HG02852 (cell line): ENCODE measurements around the gene MB21D2.

Source experiments
- ATAC-seq: cut with Tn5 transposase; IDR thresholded peaks from one replicate; pipeline ENCODE4 v1.9.1; 2021; ENCODE audit warnings: mild to moderate bottlenecking, moderate library complexity; ENCODE audit not compliant: unreplicated experiment

MB21D2 gene

GRCh38 chr3:192840143-192840836 lies 77.4 kb downstream of the MB21D2 start:
- no peak for ATAC-seq

DNA sequence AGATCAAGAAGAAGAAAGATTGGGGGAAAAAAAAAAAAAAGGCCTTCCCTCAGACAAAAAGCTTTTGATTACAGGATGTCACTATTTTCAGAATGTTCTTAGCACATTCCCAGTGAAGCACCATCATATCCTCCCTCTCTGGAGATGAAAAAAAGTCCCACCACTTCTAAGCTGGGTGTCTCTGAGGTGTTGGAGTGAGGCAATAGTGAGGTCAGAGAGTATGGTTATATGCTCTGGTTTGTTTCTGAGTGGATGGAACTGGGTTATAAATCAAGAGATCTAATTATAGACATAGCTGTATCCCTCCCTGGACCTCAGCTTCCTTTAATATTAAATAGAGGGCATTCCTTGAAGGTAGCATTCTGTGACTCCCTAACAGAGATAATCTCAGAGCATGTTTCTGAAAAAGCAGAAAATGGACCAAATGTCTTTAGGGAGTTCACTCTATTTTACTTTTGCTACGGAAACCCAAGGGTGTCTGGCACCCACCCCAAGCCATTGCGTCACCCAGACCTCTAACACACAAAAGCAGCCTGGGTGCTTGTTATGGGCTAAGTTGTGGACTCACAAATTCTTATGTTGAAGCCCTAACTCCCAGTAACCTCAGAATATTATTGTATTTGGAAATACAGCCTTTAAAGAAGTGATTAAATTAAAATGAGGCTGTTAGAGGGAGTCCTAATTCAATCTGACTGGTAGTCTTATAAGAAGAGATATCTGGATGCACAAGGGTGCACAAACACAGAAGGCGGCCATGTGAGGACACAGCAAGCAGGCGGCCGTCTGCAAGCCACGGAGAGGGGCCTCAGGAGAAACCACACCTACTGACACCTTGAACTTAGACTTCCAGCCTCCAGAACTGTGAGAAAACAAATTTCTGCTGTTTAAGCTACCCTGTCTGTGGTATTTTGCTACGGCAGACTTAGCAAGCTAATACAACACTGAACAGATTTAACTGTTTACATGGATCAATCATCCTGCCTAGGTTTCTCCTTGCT lies 81.5 kb downstream of the MB21D2 start:
- ATAC-seq, result no peak

DNA sequence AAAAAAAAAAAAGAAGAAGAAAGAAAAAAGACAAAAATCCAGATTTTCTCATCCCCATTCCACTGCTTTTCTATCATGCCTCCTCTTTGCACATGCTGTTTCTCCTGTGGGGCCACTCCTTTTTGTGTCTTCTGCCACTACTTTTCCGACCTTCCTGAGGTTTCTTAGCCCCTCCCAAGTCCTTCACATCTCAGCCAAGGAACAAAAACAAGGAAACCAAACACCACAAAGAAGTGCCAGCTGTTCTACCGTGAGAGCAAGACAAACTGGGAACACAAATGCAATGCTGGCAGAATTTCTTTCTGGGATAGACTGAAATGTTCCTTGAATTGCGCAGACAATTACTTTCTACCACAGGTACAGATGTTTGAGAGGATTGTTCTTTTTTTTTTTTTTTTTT lies 83.2 kb downstream of the MB21D2 start:
- no peak for ATAC-seq

- no peak for ATAC-seq
Measured at GRCh38 chr3:192833177-192833890, 84.3 kb downstream of the MB21D2 start.

- ATAC-seq, result no peak
Measured at GRCh38 chr3:192831801-192832347, 85.8 kb downstream of the MB21D2 start.

GRCh38 chr3:192831111-192831644 lies 86.5 kb downstream of the MB21D2 start:
- ATAC-seq, result peak; percentile 56

DNA sequence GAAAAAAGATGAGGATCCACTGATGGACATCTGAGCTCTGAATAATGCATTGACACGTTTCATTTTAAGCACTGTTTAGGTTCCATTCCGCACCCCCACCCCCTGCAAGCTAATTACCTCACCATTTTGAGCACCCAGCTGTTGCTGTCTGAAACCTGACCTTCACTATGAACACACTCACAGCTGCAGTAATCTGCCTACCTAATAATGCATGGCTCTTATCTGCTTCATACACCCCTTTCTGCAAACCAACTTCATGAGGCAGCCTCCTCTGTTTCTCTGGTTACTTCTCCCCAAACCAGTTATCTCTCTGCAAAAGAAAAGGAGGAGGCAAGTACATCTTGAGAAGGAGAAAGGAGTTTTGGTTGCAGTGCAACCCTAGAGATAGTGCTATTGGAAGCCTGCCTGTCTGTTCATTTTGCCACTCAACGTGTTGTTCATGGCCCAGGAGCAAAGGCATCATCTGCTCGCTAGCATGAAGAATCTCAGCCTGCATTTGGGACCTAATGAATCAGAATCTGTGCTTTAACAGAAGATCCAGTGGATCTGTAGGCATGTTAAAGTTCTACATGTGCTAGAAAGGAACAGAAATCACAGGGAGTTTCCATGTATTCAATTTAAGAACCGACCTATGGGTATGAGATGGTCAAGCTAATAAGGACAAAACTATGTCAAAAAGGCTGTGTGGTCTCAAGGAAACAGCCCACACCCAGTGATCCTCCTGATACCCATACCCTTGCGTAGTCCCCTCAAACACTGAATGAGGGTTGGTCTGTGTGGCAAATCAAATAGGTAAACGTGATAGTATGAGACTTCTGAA lies 87.2 kb downstream of the MB21D2 start:
- ATAC-seq, result peak; percentile 64

DNA sequence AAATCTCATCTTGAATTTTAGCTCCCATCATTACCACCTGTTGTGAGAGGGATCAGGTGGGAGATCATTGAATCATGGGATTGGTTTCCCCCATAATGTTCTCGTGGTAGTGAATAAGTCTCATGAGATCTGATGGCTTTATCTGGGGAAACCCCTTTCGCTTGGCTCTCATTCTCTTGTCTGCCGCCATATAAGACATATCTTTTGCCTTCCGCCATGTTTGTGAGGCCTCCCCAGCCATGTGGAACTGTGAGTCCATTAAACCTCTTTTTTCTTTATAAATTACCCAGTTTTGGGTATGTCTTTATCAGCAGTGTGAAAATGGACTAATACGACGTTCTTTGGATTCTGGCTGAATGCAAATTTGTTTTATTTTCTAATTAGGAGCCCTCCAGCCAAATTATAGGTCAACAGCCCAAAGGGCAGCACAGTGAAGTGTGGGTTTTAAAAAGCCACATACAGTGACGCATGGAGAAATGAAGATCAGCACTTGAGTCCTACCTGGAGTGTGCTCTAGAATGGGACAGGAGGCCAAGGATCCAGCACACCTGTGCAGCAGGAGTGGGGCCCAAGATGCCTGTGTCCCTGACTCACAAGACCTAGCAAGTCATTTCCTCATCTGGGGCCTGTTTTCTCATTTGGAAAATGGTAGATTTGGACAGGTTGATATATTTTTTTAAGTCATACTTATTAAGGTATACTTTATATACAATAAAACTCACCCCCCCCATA lies 89.6 kb downstream of the MB21D2 start:
- ATAC-seq, result no peak

DNA sequence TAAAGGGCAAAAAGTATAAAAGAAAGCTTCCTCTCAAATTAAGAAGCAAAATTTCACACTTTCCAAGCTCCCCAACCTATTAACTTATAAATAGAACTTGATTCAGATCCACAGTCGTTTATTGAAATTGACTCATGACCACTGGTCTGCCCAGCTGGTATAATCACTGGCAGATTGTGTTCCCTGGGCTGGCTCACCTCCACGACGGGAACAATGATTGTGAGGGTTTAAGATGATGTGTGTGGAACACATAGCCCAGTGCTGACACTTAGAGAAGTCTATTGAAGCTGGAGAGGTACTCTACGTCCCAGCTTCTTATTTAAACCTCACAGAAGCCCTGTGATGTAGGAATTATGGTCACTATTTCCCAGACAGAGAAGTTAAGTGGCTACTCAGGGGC lies 90.4 kb downstream of the MB21D2 start:
- ATAC-seq, result no peak

- no peak for ATAC-seq
Measured at GRCh38 chr3:192826214-192827006, 91.2 kb downstream of the MB21D2 start.

DNA sequence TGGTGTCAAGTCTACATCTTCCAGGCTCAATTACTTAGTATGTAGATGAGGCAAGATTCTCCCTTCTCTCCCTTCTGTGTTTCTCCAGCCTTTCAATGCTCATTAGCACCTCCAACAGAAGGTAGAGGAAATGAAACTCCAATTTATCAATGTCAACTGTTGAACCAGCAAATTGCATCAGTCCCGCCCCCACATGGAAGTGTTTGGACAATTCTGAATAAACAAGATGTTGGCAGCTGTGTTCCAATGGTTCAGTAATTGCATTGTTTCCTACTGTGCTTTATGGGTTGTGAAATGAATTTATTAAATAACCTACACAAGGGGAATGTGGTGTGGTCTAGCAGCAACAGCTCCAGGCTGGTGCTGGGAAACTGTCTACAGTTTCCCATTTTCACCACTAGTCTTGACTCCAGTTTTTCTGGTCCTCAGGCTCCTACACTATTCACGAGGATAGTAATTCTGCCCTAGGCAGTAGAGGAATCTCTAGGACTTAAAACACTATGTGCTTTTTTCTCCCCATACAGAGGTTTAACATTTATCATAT lies 91.9 kb downstream of the MB21D2 start:
- ATAC-seq, result peak; percentile 38

- ATAC-seq, result no peak
Measured at GRCh38 chr3:192825216-192825615, 92.4 kb downstream of the MB21D2 start.

DNA sequence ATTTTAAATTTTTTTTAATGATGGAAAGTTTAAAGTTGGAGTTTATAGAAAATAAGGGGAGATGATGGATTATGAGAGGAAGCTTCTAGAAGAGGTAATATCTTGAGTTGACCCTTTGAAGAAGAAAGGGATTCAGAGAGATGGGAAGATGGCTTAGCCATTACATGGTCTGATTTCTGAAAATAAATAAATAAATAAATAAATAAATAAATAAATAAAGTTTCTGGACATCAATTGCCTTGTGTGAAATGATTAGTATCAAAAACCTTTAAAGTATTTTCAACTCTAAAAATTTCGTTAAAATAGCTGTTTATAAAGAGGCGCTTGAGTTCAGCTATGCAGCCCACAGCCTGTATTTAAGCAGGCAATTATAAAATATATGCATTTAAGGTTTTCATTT lies 93.3 kb downstream of the MB21D2 start:
- no peak for ATAC-seq

DNA sequence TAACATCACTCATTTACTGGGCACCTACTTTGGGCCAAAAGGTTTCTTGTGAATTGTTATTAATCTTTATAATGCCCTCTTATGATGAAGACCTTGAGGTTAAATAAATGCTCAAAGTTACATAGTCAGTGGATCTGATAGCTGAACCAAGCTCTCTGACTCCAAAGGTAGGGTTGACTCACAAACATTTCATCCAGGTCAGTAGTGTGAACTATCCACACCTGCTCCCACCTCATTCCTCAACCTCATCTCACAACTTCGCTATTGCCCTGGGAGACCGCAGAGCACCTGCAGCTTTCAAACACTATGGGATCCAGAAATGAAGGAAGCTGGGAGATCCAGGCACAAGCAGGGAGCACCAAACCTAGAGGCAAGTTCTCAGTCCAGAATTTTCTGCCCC lies 96.5 kb downstream of the MB21D2 start:
- no peak for ATAC-seq

GRCh38 chr3:192820161-192820560 lies 97.5 kb downstream of the MB21D2 start:
- ATAC-seq, result no peak

DNA sequence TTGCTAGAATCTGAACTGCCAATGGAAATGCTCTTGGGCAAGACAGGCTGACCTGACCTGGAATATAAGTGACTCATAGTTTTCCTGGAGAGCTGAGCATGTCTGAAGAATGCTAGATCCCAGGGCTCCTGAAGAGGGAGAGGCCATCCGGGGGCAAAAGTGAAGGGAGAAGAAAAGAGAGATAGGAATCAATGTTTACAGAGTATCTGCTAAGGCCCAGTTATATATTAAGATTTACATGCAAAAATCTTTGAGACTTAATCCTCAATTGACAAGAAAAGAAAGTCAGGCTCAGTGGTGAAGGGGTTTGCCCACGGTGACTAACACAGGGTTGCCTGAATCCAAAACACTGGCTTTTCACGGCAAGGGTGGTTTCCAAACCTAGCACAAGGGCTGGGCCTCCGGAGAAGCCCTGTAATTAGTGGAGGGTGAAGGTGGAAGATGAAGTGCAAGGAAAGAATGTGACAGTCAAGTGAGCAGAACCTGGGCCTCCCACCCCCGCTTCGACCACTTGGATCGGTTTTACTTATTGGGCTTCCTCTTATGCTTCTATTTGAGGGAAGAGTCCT lies 98.6 kb downstream of the MB21D2 start:
- peak; percentile 63 for ATAC-seq

DNA sequence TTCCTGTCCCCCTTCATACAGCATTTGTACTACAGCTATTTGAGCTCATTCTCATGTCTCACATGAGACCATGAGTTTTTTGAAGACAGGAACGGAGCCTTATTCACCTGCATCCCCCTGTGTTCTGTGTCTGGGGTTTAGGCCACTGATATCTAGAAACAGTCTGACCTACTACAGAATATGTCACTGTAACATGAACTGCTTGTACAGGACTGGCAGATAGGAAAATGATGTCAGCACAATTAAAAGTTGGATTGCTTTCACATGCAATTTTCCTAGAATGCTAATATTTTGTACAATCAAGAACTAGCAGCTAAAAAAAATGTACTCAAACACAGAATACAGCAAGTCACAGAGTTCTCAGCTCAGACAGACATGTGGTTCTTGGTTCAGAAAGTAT lies 99.5 kb downstream of the MB21D2 start:
- no peak for ATAC-seq

- ATAC-seq, result no peak
Measured at GRCh38 chr3:192817506-192817905, 100.2 kb downstream of the MB21D2 start.
